ENCODE data around the gene NETO2.
A peak's percentile ranks its signal among the peaks of the same experiment; 100 is the strongest.
"Not testable (repeated sequence)": the region's sequence is repeated elsewhere in the genome, so short reads cannot be mapped to it uniquely, and the experiment has no call there.

NETO2 gene

DNA sequence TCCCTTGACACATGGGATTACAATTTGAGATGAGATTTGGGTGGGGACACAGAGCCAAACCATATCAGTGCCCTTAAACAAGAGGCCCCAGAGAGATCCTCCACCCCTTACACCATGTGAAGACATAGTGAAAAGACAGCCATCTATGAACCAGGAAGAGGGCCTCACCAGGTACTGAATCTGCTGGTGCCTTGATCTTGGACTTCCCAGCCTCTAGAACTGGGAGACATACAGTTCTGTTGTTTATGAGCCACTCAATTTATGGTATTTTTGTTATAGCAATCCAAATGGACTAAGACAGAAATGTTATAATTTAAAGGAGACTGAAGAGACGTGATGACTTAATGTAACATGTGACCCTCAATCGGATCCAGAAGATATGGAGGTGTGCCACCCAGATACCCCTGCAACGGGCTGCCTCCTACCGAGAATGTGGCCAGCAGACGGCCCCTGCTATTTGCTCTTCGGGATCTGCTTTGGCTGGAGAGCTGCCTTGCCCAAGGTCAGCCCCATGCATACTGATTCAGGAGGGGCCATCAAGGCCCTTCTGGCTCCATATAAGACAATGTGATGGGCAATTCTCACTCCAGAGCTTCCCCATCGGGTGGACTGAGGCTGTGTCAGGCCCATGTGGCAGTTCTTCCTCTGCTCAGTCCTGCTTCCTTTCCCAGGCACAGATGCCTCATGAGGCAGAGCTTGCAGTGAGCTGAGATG, 80.6 kb downstream of the NETO2 start:
- no peak for DNase-seq

- DNase-seq = no peak
These were observed 82.5 kb downstream of the NETO2 start for GRCh38 chr16:47061204-47061603.

DNA sequence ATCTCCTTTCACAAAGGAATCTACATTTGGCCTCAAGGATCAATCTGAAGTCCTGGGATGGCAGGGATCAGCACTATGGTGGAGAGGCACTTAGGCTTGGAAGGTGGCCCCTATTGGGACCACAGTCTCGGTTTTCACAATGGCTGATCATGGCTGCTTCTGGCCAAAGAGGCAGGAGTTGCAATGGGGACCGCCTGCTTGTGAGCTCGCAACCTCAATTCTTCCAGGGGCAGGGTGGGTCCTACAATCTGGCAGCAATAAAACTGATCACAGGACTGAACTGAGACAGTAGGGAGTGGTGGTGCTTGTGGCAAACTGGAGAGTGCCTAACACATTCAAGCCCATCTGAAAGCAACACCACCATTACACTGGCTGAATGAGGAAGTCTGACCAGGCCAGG, 83.1 kb downstream of the NETO2 start:
- DNase-seq = no peak

- no peak for DNase-seq
These were observed 83.8 kb downstream of the NETO2 start for GRCh38 chr16:47059991-47060390.

GRCh38 chr16:47059130-47059529, 84.6 kb downstream of the NETO2 start:
- not testable (repeated sequence) for DNase-seq

DNA sequence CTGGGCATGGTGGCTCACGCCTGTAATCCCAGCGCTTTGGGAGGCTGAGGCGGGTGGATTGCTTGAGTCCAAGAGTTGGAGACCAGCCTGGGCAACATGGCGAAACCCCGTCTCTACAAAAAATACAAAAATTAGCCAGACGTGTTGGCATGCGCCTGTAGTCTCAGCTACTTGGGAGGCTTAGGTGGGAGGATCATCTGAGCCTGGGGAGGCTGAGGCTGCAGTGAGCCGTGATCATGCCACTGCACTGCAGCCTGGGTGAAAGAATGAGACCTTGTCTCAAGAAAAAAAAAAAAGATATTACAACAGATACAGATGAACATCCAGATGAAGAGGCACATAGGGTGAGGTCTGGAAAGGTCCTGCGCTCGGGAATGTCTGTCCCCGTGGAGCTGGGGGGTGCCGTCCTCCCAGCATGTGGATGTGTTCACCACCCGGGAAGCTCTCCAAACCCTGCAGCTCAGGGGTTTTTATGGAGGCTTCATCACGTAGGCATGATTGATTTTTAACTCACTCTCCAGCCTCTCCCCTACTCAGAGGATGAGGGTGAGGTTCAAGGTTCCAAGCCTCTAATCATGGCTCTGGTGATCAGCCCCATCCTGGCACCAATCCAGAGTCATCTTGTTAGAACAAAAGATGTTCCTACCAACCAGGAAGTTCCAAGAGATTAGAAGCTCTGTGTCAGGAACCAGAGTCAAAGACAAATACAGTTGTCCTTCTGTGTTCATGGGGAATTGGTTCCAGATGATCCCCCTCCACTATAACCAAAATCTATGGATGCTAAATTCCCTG, 85.3 kb downstream of the NETO2 start:
- peak; percentile 47 for DNase-seq

GRCh38 chr16:47057630-47057993, 86.1 kb downstream of the NETO2 start:
- DNase-seq = no peak

DNA sequence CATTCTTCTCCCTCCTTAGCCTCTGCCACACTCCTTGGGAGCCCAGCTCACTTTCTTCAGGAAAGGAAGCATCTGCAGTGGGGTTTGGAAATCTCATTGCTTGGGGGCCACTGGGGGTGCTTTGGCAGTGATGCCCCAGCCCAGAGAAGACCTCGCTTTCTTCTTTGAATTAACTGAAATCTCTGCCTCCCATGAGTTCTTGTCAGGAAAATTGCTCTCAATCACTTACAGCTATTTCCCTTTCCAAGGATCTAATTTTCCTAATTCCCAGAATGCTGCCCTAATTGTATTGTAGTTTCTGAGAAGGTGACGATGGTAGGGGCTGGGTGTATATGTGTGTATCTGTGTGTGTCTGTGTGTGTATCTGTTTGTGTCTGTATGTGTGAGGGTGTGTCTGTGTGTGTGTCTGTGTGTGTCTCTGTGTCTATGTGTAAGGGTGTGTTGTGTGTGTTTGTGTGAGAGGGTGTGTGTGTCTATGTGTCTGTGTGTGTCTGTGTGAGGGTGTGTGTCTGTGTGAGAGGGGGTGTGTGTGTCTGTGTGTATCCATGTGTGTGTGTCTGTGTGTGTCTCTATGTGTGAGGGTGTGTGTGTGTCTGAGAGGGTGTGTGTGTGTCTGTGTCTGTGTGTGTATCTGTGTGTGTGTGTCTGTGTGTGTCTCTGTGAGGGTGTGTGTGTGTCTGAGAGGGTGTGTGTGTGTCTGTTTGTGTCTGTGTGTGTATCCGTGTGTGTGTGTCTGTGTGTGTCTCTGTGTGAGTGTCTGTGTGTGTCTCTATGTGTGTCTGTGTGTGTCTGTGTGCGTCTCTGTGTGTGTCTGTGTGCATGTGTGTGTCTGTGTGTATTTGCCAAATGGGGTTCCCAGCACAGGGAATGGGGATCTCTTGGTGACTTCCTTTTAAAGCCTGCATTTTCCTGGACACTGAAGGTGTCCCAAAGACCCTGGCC, 86.8 kb downstream of the NETO2 start:
- DNase-seq = no peak

DNA sequence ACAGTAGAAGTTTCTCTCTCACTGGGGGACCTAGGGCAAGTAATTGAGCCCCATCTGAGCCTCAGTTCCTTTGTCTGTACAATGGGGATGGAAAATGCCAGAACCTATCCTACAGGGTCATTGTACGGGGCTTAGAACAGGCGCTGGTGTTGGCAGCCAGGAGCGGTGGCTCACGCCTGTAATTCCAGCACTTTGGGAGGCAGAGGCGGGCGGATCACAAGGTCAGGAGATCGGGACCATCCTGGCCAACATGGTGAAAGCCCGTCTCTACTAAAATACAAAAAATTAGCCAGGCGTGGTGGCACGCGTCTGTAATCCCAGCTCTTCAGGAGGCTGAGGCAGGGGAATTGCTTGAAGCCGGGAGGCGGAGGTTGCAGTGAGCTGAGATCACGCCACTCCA, 87.7 kb downstream of the NETO2 start:
- DNase-seq = not testable (repeated sequence)

GRCh38 chr16:47055136-47055885, 88.4 kb downstream of the NETO2 start:
- DNase-seq = no peak

- DNase-seq = no peak
These were observed 89.4 kb downstream of the NETO2 start for GRCh38 chr16:47054306-47054705.

DNA sequence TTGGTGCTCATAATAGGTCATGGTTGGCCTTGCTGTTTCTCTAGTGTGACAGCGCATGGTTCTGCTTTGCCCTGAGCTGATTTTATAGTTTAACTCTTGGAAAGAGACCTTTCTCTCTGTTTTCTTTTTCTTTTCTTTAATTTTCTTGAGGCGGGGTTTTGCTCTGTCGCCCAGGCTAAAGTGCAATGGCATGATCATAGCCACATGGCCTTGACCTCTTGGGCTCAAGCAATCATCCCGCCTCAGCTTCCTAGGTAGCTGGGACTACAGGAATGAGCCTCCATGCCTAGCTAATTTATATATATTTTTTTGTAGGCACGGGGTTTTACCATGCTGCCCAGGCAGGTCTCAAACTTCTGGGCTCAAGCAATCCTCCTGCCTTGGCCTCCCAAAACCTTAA, 89.8 kb downstream of the NETO2 start:
- DNase-seq = no peak

- DNase-seq = no peak
These were observed 90.8 kb downstream of the NETO2 start for GRCh38 chr16:47052666-47053640.

- no peak for DNase-seq
These were observed 92.7 kb downstream of the NETO2 start for GRCh38 chr16:47051031-47051430.

DNA sequence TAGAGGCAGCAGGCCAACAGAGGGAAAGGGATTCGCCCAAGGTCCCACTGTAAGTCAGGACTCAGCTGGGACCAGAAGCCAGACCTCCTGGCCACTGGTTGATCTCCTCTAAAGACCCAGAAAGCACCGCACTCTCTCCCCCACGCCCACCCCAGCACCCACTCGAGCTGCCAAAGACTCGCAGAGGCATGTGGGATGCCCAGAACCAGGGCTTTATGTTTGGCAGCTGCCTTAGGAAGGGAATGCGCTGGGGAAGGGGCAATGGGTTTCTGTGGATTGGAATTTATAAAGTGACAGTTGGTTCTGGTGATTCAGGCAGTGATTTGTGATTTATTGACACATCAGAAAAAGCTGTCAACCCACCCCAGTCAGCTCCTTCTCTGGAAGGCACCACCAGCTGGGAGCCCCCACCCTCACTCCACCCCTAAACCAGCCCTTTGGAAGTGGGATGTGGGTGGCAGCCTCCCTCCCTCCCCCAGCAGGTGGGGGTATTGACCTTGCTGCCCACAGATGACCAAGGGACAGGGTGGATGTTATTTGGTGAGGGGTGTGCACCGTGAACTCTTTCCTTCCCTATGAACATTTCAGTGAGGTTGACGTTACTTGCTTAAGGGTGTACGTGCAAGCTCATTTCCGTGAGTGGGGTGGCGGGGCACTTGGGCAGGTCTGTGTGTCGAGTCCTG, 93.7 kb downstream of the NETO2 start:
- no peak for DNase-seq

GRCh38 chr16:47047524-47048203, 96.1 kb downstream of the NETO2 start:
- no peak for DNase-seq

DNA sequence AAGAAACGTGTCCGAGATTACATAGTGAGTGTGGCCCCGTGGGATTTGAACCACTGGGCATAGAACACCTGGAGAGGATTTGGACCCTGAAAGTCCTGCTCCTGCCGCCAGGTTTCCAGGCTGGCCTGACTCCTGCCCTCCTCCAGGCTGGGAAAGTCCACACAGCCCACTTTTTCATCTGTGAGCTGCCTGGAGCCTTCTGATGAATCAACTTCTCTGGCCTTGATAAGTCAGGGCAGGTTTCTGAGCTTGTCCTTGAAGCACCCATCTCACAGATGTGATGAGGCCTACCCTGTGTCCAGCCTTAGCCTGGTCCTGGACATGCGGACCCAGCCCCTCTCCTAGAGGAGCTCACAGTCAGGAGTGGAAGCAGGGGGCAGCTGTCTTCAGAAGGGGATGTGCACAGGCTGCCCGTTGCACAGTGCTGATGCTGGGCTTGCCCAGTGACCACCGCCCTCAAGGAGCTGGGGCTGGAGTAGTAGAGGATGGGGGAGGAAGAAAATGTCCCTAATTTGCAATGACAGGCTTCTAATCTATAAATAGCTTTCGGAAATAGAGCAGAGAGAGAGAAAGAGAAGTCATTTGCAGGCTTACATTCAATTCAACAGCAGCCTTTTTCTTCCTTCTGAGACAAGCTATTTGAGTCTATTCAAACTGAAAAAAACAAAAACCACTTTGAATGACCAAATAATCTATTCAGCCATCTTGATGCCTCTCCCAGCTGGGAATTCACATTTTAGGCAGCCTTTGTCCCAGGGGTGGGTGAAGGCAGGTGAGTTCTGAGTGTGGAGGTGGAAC, 96.8 kb downstream of the NETO2 start:
- no peak for DNase-seq

DNA sequence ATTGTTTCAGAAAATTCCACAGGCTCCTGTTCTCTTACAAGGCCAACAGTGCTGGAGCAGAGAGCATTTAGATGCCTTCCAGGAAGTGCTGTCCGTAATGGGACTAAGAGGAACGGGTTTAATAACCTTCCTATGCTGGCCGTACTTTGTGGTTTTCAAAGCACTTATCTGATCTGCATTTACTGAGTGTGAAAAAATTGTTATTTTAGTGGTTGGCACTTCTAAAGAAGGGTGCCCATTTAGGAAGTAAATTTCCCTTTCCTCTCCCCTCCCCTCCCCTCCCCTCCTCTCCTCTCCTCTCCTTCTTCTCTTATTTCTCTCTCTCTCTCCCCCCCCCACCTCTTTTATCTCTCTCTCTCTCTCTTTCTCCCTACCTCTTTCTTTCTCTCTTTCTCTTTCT, 98.3 kb downstream of the NETO2 start:
- no peak for DNase-seq

DNA sequence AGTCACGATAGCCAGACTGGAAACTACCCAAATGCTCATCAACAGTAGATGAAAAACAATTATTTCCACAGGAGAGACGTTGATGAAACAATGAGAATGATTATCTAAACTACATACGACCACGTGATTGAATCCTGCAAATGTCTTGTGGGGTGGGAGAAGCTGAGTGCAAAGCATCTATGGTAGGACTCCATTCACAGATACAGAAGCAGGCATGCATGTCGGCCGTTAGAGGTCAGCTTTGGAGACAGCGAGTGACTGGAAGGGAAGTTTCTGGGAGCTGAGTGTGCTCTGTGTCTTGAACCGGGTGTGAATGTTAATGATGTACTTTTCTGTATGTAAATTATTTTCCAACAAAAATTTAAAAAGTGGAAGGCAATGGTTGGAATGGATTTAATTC, 98.7 kb downstream of the NETO2 start:
- DNase-seq = no peak

Data from NCI-H146 (cell line).